BJ (cell line): Measurements from ENCODE around the gene DSC1. TPM values are rescaled to one million over a fixed set of nuclear protein-coding genes. Genes with fewer than 3 reads are reported as not detected.

Experiments used
- CTCF ChIA-PET: fragments of 350-600 bp; formaldehyde crosslinking; extraction: SDS; loops from one replicate; lab custom pipeline; 2021; ENCODE audit warnings: antibody characterized with exemption, inconsistent platforms; lab: Yijun Ruan, JAX
- POLR2A ChIA-PET: fragments of 300-600 bp; sonication (Branson Sonifier 250); formaldehyde crosslinking; extraction: SDS; loops from one replicate; lab custom pipeline; 2021; ENCODE audit warnings: antibody characterized with exemption; lab: Charles Lee
- DNase-seq: peaks from one replicate; pipeline ENCODE4 v3.0.0-alpha.2; 2011; ENCODE audit warnings: low read depth
- H3K27me3 ChIP-seq: 2 replicates; pipeline ENCODE4 v1.6.0; 2011; ENCODE audit warnings: low read length; ENCODE audit not compliant: control insufficient read depth, insufficient read depth
- H3K36me3 ChIP-seq: 2 replicates; pipeline ENCODE4 v1.5.1; 2011; ENCODE audit warnings: low read length; ENCODE audit not compliant: control insufficient read depth, insufficient read depth
- H3K4me3 ChIP-seq: 2 replicates; pipeline ENCODE4 v1.5.1; 2011; ENCODE audit warnings: low read depth, mild to moderate bottlenecking, control low read depth, low read length
- polyA plus RNA-seq: library from polyadenylated mRNA; depleted of rRNA; stranded (reverse); fragments of >200 nt; gene quantifications from 2 replicates; pipeline ENCODE4 v1.2.3, GENCODE V29; 2011
- TF ChIP-seq, protein P1 (sequence below): IDR thresholded peaks from 2 replicates; pipeline ENCODE4 v1.5.1; 2011; ENCODE audit warnings: low read depth, mild to moderate bottlenecking, control low read depth, inconsistent platforms, low read length, moderate library complexity; ENCODE audit not compliant: insufficient read depth

The DSC1 gene
- polyA plus RNA-seq, 1 experiment: not detected

- CTCF ChIA-PET: no interaction called here
- POLR2A ChIA-PET: no interaction called here
- no peaks in the 10 kb centered on the region for H3K36me3 ChIP-seq
Measured at GRCh38 chr18:31104444-31104843, 58.2 kb downstream of the DSC1 start.

DNA sequence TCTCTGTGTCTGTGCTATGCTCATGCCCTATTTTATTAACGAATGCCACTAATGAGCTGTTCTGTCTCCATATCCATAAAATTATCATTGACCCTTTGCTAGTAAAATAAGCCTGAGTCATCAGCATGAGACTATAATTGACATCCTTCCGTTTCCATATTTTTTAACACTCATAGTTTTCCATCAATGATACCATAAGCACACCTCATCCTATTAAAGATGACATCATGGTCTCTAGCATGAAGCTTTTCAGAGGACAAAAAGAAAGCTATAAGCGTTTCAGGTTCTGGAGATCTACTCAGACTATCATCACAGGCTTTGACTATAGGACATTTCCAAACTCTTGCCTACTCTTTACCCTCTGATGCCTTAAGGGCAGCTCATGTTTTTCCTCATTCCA, 59.2 kb downstream of the DSC1 start:
- TF ChIP-seq, protein P1, sequence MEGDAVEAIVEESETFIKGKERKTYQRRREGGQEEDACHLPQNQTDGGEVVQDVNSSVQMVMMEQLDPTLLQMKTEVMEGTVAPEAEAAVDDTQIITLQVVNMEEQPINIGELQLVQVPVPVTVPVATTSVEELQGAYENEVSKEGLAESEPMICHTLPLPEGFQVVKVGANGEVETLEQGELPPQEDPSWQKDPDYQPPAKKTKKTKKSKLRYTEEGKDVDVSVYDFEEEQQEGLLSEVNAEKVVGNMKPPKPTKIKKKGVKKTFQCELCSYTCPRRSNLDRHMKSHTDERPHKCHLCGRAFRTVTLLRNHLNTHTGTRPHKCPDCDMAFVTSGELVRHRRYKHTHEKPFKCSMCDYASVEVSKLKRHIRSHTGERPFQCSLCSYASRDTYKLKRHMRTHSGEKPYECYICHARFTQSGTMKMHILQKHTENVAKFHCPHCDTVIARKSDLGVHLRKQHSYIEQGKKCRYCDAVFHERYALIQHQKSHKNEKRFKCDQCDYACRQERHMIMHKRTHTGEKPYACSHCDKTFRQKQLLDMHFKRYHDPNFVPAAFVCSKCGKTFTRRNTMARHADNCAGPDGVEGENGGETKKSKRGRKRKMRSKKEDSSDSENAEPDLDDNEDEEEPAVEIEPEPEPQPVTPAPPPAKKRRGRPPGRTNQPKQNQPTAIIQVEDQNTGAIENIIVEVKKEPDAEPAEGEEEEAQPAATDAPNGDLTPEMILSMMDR: no peak
- CTCF ChIA-PET: no interaction called here

More at GRCh38 chr18:31104444-31104843, 58.2 kb downstream of the DSC1 start:
- TF ChIP-seq, protein P1: no peak
- DNase-seq: no peak
- no peaks in the 10 kb centered on the region for H3K27me3 ChIP-seq
- no peak overlapping the region for H3K4me3 ChIP-seq

DNA sequence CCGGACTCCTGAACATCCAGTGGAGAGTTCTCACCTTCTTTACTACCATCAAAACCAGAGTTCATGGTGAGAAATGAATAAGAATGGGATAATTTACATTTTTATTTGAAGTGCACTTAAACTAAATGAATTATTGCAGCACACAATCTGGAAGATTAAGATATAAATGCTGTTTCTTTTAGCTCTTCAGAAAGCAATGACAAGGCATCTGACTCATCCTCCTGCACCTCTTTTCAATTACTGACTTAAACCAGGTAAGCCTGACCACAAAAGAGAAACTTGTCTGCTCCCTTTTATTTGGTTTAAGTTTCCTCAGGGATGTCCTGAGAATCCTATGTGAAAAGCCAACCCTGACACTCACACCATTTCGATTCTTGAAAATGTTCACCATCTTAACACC, 59.7 kb downstream of the DSC1 start:
- no peak for DNase-seq
- POLR2A ChIA-PET: no interaction called here
- TF ChIP-seq, protein P1: no peak
- no peak overlapping the region for H3K4me3 ChIP-seq
- no peaks in the 10 kb centered on the region for H3K27me3 ChIP-seq
- H3K36me3 ChIP-seq: no peaks in the 10 kb centered on the region
- CTCF ChIA-PET: no interaction called here

More for the DNA sequence above, 59.2 kb downstream of the DSC1 start:
- no peak overlapping the region for H3K4me3 ChIP-seq
- POLR2A ChIA-PET: no interaction called here
- no peak for DNase-seq
- no peaks in the 10 kb centered on the region for H3K27me3 ChIP-seq
- H3K36me3 ChIP-seq: no peaks in the 10 kb centered on the region

GRCh38 chr18:31102025-31102684, 60.5 kb downstream of the DSC1 start, which contains the start of gene DSC2:
Gene DSC2, minus strand, starts transcription at chr18:31102421. Its CDS starts 450 bp downstream, at chr18:31101971.
- ChIA-PET POLR2A (no interaction called here), CTCF (no interaction called here)
- no peaks in the 10 kb centered on the region for H3K36me3 ChIP-seq

DNA sequence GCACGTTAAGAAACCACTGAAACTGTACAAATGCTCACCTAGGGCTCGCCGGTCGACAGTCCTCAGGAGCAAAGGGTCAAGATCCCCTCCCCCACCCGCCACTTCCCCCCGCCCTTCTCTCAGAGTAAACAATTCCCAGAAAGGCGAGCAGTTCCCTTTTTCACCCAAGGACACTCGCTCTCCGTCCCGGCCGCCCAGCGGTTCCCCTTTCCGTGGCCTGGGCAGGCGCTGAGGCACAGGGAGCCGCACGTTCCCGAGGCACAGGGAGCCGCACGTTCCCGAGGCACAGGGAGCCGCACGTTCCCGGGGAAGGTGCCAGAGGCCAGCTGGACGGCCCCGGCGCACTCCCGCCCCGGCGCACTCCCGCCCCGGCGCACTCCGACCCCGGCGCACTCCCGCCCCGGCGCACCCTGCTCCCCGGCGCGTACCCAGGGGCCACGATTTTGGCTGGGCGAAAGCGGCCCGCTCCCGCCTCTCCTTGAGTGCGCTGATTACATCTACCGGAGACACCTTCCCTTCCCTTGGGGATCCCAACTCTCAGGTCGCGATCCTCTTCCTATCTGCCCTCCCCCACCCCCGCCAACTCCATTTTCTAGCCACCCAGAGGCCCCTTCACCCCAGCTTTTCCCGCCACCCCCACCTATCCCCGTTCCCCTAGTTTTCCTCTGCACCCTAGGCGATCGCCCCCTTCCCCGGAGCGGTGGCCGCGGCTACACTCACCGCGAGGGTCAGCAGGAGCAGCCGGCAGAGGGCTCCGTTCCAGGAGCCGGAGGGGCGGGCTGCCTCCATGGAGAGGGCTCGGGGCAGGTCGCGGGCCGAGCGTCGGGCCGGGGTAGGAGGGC, 61.3 kb downstream of the DSC1 start:
- DNase-seq: no peak
- POLR2A ChIA-PET: no interaction called here
- no peak overlapping the region for H3K4me3 ChIP-seq
- H3K27me3 ChIP-seq: no peaks in the 10 kb centered on the region
- TF ChIP-seq, protein P1: no peak
- H3K36me3 ChIP-seq: no peaks in the 10 kb centered on the region
- CTCF ChIA-PET: no interaction called here

More at GRCh38 chr18:31102025-31102684, 60.5 kb downstream of the DSC1 start, which contains the start of gene DSC2:
- Histone ChIP-seq H3K4me3 (no peak within 1 kb of the TSS), H3K27me3 (no peaks in the 10 kb centered on the region)
- TF ChIP-seq, protein P1: no peak
- no peak for DNase-seq
